Medulla oblongata (tissue), 1 donor: ENCODE measurements around the gene NRXN2.
"Not testable (repeated sequence)": the region's sequence is repeated elsewhere in the genome, so short reads cannot be mapped to it uniquely, and the experiment has no call there.

ENCODE experiments used
- DNase-seq: peaks from one replicate; pipeline ENCODE4 v3.0.0-alpha.2; 2015; ENCODE audit errors: extremely low spot score

NRXN2 gene

DNA sequence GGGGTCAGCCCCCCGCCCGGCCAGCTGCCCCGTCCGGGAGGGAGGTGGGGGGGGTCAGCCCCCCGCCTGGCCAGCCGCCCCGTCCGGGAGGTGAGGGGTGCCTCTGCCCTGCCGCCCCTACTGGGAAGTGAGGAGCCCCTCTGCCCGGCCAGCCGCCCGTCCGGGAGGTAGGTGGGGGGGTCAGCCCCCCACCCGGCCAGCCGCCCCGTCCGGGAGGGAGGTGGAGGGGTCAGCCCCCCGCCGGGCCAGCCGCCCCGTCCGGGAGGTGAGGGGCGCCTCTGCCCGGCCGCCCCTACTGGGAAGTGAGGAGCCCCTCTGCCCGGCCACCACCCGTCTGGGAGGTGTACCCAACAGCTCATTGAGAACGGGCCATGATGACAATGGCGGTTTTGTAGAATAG is 21.0 kb downstream of the NRXN2 start:
- not testable (repeated sequence) for DNase-seq

DNA sequence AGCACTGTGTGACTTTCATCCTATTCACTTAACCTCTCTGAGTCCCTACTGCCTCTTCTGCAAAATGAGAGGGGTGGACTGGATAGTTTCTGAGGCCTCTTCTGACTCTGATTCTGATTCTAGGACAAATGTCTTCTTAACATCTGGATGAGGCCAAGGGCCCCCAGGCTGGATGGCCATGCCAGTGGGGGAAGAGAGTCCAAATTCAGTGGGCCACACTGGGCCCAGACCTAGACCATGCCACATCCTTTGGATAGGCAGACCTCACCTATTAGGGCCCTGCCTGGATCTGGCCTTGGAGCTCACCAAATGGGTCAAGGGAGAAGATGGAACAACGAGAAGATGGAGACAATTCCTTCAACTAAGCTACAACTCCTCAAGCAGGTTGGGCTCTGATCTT is 24.6 kb downstream of the NRXN2 start:
- no peak for DNase-seq

GRCh38 chr11:64697663-64698375 is 25.2 kb downstream of the NRXN2 start:
- no peak for DNase-seq

DNA sequence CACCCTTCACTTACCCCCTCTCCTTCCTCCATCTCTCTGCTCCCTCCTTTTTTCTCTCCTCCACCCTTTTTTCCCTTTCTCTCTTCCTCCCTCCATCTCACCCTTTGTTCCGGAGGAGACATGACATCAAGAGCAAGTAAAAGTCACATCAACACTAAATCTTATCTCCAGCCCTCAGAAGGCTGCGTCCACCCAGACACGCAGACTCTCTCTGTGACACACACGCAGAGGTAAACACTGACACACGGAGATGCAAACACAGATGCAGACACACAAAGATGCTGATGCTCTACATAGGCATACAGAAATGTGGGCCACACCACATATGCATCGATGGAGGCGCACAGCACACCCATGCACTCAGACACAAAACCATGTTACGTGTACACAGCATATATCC is 27.0 kb downstream of the NRXN2 start:
- no peak for DNase-seq

- no peak for DNase-seq
Measured at GRCh38 chr11:64695548-64695947, 27.4 kb downstream of the NRXN2 start.

DNA sequence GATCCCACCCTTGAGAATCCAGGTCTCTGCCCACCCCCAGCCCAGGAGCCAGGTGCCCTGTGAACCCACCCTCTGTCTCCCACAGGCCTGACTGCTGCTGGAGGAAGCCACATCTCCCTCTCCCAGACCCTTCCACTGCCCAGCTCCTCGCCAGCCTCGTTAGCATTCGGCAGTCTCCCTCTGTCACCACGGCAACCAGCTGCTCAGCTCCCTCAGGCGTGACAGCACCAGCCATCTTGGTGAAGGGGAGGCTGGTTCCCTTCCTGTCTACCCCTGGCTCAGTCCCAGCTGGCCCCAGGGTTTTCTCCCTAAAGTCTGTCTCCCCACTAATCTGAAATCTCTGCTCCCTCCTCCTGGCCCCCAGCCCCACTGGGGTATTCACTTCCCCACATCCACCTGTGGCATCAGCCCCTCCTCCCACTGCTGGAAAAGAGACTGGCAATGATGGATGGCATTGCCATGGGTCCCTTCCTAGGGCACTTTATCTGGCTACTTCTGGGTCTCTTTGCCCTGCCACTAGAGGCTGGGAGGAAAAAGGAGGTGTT is 28.1 kb downstream of the NRXN2 start:
- peak; percentile 52 for DNase-seq

- DNase-seq, result no peak
Measured at GRCh38 chr11:64694026-64694755, 28.8 kb downstream of the NRXN2 start.

GRCh38 chr11:64692764-64693331 is 30.1 kb downstream of the NRXN2 start:
- DNase-seq, result no peak

- DNase-seq, result no peak
Measured at GRCh38 chr11:64691543-64691942, 31.5 kb downstream of the NRXN2 start.

- DNase-seq, result no peak
Measured at GRCh38 chr11:64690235-64690634, 32.8 kb downstream of the NRXN2 start.

- DNase-seq, result peak; percentile 97
Measured at GRCh38 chr11:64688534-64688982, 34.4 kb downstream of the NRXN2 start.

- peak; percentile 76 for DNase-seq
Measured at GRCh38 chr11:64687643-64688533, 35.1 kb downstream of the NRXN2 start.

DNA sequence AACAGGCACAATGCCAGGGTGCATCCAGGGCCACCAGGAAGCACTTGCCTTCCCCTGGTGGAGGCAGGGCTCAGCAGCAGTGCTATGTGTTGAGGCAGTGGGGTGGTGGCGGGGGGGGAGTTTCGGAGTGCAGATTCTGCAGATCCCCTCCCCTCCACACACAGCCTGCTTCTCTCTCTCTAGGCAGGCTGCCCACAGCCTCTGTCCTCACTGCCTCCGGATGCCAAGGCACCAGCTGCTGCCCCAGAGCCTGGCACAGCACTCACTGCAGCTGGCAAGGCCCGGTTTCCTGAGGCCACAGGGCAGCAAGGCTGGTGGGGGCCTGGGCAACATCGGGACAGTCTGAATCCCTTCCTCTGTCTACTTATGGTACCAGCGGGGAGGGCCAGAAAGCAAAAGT is 35.8 kb downstream of the NRXN2 start:
- peak; percentile 98 for DNase-seq

DNA sequence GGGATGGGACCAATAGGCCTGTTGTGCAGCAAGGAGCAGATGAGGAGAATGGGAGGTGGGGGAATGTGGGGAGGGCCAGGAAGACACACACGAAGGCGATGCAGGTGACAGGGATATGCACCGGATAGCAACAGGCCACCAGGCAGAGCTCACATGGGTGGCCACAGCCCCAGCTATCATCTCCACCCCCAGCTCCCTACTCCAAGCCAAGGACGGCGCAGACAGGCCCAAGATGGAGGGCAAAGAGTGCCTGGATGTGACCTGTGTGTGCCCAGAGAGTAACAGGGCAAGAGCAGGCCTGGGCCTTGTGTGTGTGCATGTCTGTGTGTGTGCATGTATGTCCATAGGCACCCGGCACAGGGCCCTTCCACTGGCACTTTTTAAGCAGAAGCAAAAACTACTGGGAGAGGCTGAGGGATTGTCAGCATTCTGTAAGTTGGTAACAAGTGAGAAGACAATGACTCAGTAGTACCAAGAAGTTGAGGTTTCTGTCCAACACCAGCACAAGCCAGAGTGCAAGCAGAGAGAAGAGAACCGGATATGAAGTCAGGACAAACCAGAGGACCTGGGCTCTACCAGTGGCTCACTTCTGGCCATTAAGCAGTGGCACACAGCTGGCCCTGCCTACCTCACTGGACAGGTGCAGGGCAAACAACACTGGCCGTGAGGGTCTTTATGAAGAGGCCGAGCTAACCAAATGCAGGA is 36.4 kb downstream of the NRXN2 start:
- no peak for DNase-seq

GRCh38 chr11:64685536-64685935 is 37.5 kb downstream of the NRXN2 start:
- DNase-seq, result no peak

DNA sequence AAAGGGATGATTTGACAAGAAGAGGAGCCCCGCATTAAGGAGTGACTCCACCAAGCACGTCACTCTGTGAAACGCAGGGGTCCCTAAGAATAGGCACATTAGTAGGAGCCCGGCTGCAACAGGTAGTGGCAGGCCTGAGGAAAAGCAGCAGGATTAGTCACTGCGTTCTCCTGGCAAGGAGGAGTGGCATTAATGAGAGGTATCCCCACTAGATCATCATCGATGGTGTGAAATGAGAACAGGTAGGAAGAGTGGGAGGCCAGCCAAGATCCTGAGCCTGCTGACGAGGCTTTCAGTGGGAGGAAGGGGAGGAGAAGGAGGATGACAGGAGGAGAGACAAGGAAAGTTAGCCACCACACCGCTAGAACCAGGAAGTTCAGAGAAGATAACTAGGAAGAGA is 38.6 kb downstream of the NRXN2 start:
- no peak for DNase-seq

GRCh38 chr11:64681171-64681570 is 41.8 kb downstream of the NRXN2 start:
- DNase-seq, result no peak

- no peak for DNase-seq
Measured at GRCh38 chr11:64679846-64680245, 43.2 kb downstream of the NRXN2 start.

DNA sequence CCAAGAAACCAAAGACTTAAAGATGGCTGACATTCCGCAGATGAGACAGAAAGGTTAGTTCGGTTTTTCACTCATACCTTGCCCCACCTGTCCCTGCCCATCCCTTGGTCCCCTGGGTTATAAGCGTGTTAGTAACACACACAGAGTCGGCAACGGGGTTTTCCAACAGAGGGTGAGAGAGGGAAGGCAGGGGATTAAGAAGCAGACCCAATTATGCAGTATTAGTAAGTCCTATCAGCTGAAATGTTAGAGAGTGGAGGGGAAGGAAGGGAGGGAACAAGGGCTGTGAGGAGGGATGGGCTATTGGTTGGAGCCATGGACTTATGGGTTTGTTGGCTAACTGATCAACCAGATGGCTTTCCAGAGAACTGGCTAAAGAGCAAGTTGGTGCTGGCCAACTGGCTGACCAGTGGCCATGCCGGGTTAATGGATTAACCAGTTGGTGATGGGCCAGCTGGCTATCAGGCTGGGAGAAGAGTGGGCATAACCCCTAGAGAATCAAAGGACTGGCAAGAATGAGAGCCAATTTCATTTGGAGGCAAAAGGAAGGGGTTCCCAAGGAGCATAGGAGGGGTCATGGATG is 45.5 kb downstream of the NRXN2 start:
- DNase-seq, result no peak

DNA sequence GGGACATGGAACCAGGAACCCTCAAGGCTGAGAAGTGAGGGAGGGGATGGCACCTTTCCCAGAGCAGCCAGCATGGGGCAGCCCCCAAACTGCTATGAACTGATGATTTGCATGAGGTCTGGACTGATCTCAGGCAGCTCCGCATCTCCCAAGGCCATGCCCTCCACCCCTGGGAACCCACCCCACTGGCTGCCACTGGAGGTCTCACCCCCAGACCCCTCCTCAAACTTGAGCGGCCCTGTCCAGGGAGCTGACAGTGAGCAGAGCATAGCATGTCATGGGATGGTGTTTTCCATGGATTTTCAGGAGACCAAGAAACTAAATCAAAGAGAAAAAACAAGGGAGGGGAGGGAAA is 46.8 kb downstream of the NRXN2 start:
- no peak for DNase-seq
